MCF 10A (cell line): Measurements from ENCODE around the gene ARHGAP20. TPM values are rescaled to one million over a fixed set of nuclear protein-coding genes. Genes with fewer than 3 reads are reported as not detected.
A peak's percentile ranks its signal among the peaks of the same experiment; 100 is the strongest.

Experiments
- BruUV-seq: library from RNA; stranded (reverse); fragments of 400-500 nt; replicated peaks from 2 replicates; lab custom pipeline; 2021; lab: Mats Ljungman, UMichigan
- CTCF ChIA-PET: fragments of 300-600 bp; sonication (Branson Sonifier 250); formaldehyde crosslinking; extraction: SDS; loops from one replicate; lab custom pipeline; 2021; ENCODE audit warnings: antibody characterized with exemption, inconsistent platforms; lab: Yijun Ruan, JAX
- POLR2A ChIA-PET: fragments of 300-600, 350-650 bp; sonication (Branson Sonifier 250); formaldehyde crosslinking; extraction: SDS; loops from one replicate; lab custom pipeline; 2020; ENCODE audit warnings: antibody characterized with exemption, inconsistent platforms; lab: Yijun Ruan, JAX
- DNase-seq: peaks from one replicate; pipeline ENCODE4 v3.0.0-alpha.2; 2018; ENCODE audit not compliant: unreplicated experiment
- H3K27ac Mint-ChIP-seq: one replicate; pipeline ENCODE4 v1.8.0; 2022; ENCODE audit warnings: mild to moderate bottlenecking, low read depth, mixed read lengths; ENCODE audit not compliant: unreplicated experiment
- H3K27me3 Mint-ChIP-seq: one replicate; pipeline ENCODE4 v1.8.0; 2022; ENCODE audit warnings: mixed read lengths; ENCODE audit not compliant: insufficient read depth, unreplicated experiment
- H3K36me3 Mint-ChIP-seq: one replicate; pipeline ENCODE4 v1.8.0; 2022; ENCODE audit warnings: mild to moderate bottlenecking, moderate library complexity, mixed read lengths; ENCODE audit not compliant: insufficient read depth, unreplicated experiment
- H3K4me1 Mint-ChIP-seq: one replicate; pipeline ENCODE4 v1.8.0; 2022; ENCODE audit warnings: mixed read lengths; ENCODE audit not compliant: insufficient read depth, unreplicated experiment
- H3K4me3 Mint-ChIP-seq: one replicate; pipeline ENCODE4 v1.8.0; 2022; ENCODE audit warnings: mild to moderate bottlenecking, moderate library complexity, mixed read lengths; ENCODE audit not compliant: unreplicated experiment
- H3K9me3 Mint-ChIP-seq: one replicate; pipeline ENCODE4 v1.8.0; 2022; ENCODE audit warnings: mixed read lengths; ENCODE audit not compliant: unreplicated experiment
- intact Hi-C: fragments of 100-400 bp; cut with micrococcal nuclease; formaldehyde crosslinking; loops from 2 replicates; pipeline ENCODE4 v1.14.1; 2022
- total RNA-seq: library from RNA; stranded (reverse); gene quantifications from 2 replicates; pipeline ENCODE4 v1.2.3, GENCODE V29; 2022
- TF ChIP-seq, protein P1 (sequence below): fragments of 200-600 bp; IDR thresholded peaks from one replicate; pipeline ENCODE4 v1.8.0; 2022; ENCODE audit warnings: antibody characterized with exemption, mild to moderate bottlenecking; ENCODE audit not compliant: unreplicated experiment

Gene ARHGAP20
- total RNA-seq, 1 experiment from 2014 or later: not detected

DNA sequence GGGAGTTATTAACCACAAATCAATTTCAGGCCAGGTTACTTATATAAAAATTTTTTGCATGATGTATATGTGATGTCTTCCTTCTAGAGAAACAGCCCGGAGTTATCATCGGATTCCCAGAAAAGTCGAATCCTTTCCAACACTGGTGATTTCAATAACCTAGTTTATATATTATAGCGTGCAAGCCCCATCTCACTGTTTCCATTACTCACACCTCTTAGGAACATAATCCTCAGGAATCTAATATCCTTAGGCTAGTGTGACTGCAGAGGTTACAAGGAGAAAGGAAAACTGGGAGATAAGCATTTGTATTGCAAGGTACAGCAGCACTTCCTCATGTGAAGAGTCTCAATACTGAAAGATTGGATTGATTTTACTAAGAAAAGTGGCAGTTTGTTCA is 20.3 kb downstream of the ARHGAP20 start:
- TF ChIP-seq, protein P1, sequence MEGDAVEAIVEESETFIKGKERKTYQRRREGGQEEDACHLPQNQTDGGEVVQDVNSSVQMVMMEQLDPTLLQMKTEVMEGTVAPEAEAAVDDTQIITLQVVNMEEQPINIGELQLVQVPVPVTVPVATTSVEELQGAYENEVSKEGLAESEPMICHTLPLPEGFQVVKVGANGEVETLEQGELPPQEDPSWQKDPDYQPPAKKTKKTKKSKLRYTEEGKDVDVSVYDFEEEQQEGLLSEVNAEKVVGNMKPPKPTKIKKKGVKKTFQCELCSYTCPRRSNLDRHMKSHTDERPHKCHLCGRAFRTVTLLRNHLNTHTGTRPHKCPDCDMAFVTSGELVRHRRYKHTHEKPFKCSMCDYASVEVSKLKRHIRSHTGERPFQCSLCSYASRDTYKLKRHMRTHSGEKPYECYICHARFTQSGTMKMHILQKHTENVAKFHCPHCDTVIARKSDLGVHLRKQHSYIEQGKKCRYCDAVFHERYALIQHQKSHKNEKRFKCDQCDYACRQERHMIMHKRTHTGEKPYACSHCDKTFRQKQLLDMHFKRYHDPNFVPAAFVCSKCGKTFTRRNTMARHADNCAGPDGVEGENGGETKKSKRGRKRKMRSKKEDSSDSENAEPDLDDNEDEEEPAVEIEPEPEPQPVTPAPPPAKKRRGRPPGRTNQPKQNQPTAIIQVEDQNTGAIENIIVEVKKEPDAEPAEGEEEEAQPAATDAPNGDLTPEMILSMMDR: no peak
- CTCF ChIA-PET: no interaction called here
- H3K27me3 Mint-ChIP-seq: peaks cover 92% of the 10 kb centered on the region
- POLR2A ChIA-PET: interaction anchor here (1.3 kb wide), 1 partner anchor 12 kb away, joined by 3 read pairs; no protein-coding TSS in a partner anchor
- no peak overlapping the region for H3K4me3 Mint-ChIP-seq
- no peak overlapping the region for H3K27ac Mint-ChIP-seq
- no peaks in the 10 kb centered on the region for H3K9me3 Mint-ChIP-seq
- BruUV-seq: no TSS peak
- intact Hi-C loops: no loop called here
- no peak for DNase-seq
- H3K4me1 Mint-ChIP-seq: no peaks in the 10 kb centered on the region
- no peaks in the 10 kb centered on the region for H3K36me3 Mint-ChIP-seq

DNA sequence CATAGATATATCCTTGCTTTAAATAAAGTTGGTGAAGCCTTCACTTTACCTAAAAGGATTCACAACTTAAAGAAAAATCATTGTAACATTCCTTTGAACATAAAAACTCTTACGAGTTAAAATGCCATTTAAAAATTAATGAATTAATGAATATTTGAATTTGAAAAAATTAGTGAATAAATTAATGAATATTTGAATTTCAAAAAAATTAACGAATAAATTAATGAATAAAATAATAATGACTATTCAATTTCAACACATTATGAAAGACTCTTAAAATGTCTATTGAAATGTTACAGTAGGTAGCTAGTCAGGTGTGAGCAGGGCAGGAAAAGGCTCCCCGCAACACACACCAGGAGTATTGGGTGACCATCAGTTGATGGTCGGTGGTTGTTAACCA is 22.9 kb downstream of the ARHGAP20 start:
- no peaks in the 10 kb centered on the region for H3K4me1 Mint-ChIP-seq
- TF ChIP-seq, protein P1: no peak
- H3K27me3 Mint-ChIP-seq: peaks cover 88% of the 10 kb centered on the region
- CTCF ChIA-PET: no interaction called here
- intact Hi-C loops: no loop called here
- POLR2A ChIA-PET: no interaction called here
- H3K27ac Mint-ChIP-seq: no peak overlapping the region
- no peaks in the 10 kb centered on the region for H3K9me3 Mint-ChIP-seq
- BruUV-seq: no TSS peak
- H3K4me3 Mint-ChIP-seq: no peak overlapping the region
- DNase-seq: no peak
- no peaks in the 10 kb centered on the region for H3K36me3 Mint-ChIP-seq

DNA sequence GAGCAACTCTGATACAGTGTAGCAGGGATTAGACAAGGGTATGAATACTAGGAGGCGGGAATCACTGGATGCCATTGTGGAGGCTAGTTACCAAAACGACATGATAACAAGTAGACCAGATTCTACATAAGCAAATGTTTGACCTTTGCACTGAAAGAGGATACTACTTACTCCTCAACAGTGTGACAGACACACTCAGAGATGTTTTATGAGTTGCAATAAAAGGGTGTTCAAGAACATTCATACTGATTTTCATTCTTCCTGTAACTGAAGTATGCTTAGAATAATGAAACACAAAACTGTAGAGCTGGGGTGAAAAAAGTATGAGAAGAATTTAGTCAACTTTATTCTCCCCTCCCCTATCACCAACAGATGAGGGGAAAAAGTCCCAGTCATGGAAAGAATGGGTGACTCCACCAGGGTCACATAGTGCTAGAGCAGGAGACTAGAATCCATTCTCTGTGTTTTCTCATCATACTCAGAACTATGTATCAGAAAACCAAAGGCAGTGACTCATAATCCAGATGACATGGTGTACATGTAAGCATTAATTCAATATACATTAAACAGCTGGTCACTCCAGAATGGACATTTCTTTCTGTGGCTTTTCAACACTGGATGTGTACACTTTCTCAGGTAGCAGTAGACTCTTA is 32.8 kb downstream of the ARHGAP20 start:
- peak; percentile 11 for DNase-seq
- TF ChIP-seq, protein P1: no peak
- intact Hi-C loops: no loop called here
- no peaks in the 10 kb centered on the region for H3K9me3 Mint-ChIP-seq
- no TSS peak for BruUV-seq
- POLR2A ChIA-PET: no interaction called here
- H3K27ac Mint-ChIP-seq: no peak overlapping the region
- peaks cover 78% of the 10 kb centered on the region for H3K27me3 Mint-ChIP-seq
- H3K4me1 Mint-ChIP-seq: no peaks in the 10 kb centered on the region
- H3K36me3 Mint-ChIP-seq: no peaks in the 10 kb centered on the region
- CTCF ChIA-PET: no interaction called here
- no peak overlapping the region for H3K4me3 Mint-ChIP-seq

DNA sequence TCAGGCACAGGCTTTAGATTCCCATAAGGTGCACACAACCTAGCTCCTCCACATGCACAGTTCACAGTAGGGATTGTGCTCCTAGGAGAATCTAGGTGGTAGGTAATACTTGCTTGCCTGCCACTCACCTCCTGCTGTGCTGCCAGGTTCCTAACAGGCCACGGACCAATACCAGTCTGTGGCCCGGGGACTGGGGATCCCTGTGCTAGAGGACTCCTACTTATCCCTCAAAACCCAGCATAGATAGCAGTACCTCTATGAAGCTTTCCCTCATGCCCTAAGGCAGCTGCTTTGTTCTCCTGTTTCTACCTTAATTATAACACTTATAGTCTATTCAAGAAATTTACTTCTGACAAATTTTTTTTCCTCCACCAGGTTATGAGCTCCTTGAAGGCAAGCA is 36.7 kb downstream of the ARHGAP20 start:
- H3K27me3 Mint-ChIP-seq: peaks cover 82% of the 10 kb centered on the region
- ChIA-PET CTCF (no interaction called here), POLR2A (no interaction called here)
- no peak for DNase-seq
- no peaks in the 10 kb centered on the region for H3K4me1 Mint-ChIP-seq
- intact Hi-C loops: no loop called here
- no peaks in the 10 kb centered on the region for H3K36me3 Mint-ChIP-seq
- no TSS peak for BruUV-seq
- no peak overlapping the region for H3K4me3 Mint-ChIP-seq
- no peaks in the 10 kb centered on the region for H3K9me3 Mint-ChIP-seq
- TF ChIP-seq, protein P1: no peak
- H3K27ac Mint-ChIP-seq: no peak overlapping the region
